GM18498 (cell line): ENCODE results near the gene MECP2.
A peak's percentile ranks its signal among the peaks of the same experiment; 100 is the strongest.
"Not testable (repeated sequence)": the region's sequence is repeated elsewhere in the genome, so short reads cannot be mapped to it uniquely, and the experiment has no call there.

Source experiments
- ATAC-seq: cut with Tn5 transposase; IDR thresholded peaks from one replicate; pipeline ENCODE4 v1.9.1; 2021; ENCODE audit warnings: mild to moderate bottlenecking, moderate library complexity; ENCODE audit not compliant: unreplicated experiment

Gene MECP2

GRCh38 chrX:154097589-154098541 is at the start of gene MECP2:
Gene MECP2 (minus strand): TSS chrX:154097717.
- peak; percentile 92 for ATAC-seq

GRCh38 chrX:154144010-154144409 is 46.5 kb upstream of the MECP2 start, which contains the start of gene OPN1LW:
Gene OPN1LW (plus strand): TSS chrX:154144243. CDS start chrX:154144284, 41 bp downstream.
- ATAC-seq = not testable (repeated sequence)

GRCh38 chrX:154142950-154143745 is 45.6 kb upstream of the MECP2 start:
- ATAC-seq = no peak

- ATAC-seq = no peak
Measured at GRCh38 chrX:154142386-154142785, 44.9 kb upstream of the MECP2 start.

- no peak for ATAC-seq
Measured at GRCh38 chrX:154140742-154141141, 43.2 kb upstream of the MECP2 start.

GRCh38 chrX:154140206-154140605 is 42.7 kb upstream of the MECP2 start:
- no peak for ATAC-seq

DNA sequence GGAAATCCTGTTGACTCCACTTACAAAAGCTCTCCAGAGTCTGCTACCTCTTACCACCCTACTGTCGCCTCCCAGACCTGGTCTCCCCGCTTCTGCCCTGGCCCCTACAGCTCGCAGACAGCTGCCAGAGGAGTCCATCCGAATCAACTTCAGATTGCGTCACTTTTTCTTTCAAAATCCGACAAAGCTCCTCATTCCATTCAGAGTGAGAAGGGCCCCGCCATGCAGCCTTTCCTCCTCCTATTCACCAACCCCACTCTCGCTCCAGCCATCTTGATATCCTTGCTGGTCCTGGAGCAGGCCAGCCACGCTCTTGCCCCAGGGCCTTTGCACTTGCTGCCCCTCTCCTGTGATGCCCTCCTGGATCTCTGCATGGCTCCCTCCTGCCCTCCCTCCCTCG is 41.3 kb upstream of the MECP2 start:
- no peak for ATAC-seq

GRCh38 chrX:154136627-154137161 is 39.2 kb upstream of the MECP2 start:
- no peak for ATAC-seq

DNA sequence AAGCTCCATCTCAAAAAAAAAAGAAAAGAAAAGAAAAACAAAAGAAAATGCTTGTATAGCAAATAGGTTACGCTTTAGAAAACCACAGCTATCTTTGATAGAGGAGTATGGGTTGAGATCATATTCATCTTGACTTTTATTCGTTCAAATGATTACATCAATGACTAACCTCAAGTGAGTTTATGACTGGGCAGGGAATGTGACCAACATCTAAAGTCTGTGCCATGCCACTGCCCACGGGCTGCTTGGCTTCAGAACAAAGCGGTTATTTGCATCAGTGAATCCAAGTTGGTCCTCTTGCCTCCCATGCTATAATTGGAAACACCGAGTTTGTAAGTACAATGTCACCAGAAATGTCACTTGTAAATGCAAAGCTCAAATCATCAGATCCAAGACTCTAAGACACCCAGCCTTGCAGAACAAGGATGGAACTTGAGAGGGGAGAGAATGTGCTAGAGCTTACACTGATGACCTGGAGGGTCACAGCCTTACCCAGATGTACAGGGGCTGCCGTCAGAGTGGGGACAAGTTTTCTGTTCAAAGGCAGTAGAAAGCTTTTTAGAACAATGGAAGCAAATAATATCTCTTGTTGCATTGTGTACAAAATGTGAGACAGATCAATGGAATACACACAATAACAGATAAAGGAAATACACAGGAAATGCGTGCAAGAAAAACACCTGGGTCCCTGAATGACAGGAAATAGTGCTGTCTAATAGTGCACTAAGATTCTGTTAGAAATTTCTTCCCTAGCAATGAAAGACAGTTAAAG is 38.1 kb upstream of the MECP2 start:
- ATAC-seq = no peak

- no peak for ATAC-seq
Measured at GRCh38 chrX:154132366-154132765, 34.8 kb upstream of the MECP2 start.

- ATAC-seq = no peak
Measured at GRCh38 chrX:154131955-154132354, 34.4 kb upstream of the MECP2 start.

DNA sequence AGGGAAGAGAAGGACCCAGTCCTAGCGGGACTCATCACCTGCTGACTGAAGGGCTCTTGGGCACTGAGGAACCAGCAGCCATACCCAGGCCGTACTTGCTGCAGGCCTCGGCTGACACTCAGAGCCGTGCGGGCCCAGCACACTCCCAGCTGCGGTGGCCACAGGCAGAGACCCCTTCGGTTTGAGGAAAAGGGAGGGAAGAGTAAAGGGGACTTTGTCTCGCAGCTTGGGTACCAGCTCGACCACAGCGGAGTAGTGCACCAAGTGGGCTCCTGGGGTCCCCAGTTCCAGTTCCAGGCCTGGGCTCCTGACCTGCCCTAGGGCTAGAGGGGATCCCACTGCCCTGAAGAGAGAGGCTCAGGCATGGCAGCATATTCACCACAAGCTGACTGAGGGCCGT is 28.6 kb upstream of the MECP2 start:
- no peak for ATAC-seq

DNA sequence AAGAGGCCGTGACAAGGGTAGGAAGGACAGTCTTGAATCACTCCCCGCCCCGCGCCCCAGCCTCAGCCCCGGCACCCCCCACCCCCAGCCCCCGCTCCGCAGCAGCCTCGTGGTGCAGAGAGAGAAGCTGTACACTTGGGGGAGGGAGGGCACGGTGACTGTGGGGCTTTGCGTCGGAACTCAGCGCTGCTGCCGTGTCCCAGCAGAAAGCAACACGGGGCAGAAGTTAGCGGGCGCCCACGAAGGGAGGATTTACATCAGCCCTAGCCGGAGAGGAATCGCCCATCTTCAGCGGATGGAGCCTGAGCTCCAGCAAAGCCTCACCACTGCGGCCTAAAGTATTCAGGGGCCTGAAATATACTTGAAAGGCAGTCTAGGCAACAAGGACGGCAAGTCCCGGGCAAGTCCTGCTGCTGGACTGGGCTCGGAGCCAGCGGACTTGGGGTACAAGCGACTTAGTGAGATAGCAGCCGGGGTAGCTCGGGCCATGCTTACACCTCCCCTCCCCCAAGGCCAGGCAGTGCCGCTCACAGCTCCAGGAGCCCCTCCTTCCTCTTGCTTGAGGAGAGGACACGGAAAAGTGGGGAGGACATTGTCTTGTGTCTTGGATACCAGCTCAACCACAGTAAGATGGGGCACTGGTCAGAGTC is 28.0 kb upstream of the MECP2 start:
- ATAC-seq = no peak

- no peak for ATAC-seq
Measured at GRCh38 chrX:154123241-154124219, 26.0 kb upstream of the MECP2 start.

DNA sequence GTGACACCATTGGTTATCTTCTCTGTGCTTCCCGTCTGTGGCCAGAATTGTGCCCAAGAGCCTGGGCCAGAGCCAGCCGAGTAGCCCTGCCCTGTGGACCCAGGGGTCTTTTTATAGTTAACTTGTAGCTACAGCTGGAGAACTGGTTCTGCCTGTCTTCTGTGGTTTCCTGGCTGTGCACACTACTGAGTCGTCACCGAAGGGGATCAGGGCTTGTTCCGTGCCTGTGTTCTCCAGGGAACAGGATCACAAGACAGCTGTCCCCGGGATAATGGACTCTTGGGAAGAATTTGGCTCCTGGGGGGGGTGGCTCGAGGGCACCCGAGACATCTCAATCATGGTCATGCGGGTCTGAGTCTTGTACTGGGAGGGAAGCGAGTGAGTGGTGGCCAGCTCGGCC is 24.4 kb upstream of the MECP2 start:
- ATAC-seq = no peak

DNA sequence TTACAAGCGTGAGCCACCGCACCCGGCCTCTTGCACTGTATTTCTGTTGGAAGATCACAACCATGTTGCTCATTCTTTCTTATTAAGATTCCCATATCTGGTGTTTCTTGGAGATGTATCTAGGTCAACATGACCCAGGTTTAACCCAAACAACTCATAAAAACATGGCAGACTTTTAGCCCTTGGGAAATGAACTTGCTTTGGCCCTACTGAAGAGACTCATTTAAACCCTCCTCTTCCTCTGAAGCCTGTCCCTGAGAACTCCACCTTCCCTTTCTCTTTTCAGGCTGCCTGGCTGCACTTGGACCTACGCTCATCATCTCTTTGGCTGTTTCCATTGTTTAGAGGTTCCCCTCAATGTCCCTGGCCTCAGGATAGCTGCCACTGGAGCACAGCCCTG is 23.7 kb upstream of the MECP2 start:
- no peak for ATAC-seq

- ATAC-seq = no peak
Measured at GRCh38 chrX:154120567-154120966, 23.1 kb upstream of the MECP2 start.

GRCh38 chrX:154117566-154117965 is 20.0 kb upstream of the MECP2 start:
- no peak for ATAC-seq
